Measurements from ENCODE around the gene GBF1.
A peak's percentile ranks its signal among the peaks of the same experiment; 100 is the strongest.

DNA sequence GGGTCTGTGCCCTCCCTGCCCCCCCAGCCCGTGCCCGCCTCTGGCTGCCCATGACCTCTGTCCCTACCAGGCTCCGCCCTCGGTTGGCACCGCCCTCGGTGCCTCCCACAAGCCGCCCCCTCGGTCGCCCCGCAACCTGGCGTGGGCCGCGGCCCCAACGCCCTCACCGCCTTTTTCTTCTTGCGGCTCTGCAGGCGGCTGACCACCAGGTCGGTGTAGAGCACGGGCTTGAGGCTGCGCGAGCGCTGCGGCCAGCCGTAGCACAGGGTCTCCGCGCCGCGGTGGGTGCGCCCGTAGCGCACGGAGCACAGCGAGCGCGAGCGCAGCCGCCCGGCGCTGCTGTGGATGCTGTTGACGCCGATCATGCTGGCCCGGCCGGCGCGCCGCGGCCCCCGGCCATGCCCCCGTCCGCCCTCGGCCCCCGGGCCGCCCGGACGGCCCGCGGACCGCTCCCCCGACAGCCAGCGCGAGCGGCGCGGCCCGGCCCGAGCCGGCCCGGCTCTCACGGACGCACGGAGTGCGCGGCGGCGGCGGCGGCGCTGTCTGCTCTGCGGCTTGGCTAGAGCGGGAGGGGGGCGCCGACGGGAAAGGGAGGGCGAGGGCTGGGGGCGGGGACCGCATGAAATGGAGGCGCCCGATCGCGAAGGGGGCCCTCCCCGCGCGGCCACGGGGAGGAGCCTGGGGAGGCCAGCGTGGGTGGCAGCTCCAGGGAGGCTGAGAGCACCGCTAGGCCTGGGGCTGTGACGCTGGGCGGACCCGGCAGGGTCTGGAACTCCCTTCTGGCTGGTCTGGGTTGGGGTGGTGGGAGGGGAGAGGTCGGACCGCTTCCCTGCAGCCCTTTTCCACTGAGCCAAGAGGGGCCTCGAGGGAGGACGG is 163.6 kb downstream of the GBF1 start:
- peak in 1 of 3 donors; percentile 19 for TF ChIP-seq POLR2AphosphoS5 (IDR thresholded peaks at IDR 0.05)
- TF ChIP-seq, protein P1, sequence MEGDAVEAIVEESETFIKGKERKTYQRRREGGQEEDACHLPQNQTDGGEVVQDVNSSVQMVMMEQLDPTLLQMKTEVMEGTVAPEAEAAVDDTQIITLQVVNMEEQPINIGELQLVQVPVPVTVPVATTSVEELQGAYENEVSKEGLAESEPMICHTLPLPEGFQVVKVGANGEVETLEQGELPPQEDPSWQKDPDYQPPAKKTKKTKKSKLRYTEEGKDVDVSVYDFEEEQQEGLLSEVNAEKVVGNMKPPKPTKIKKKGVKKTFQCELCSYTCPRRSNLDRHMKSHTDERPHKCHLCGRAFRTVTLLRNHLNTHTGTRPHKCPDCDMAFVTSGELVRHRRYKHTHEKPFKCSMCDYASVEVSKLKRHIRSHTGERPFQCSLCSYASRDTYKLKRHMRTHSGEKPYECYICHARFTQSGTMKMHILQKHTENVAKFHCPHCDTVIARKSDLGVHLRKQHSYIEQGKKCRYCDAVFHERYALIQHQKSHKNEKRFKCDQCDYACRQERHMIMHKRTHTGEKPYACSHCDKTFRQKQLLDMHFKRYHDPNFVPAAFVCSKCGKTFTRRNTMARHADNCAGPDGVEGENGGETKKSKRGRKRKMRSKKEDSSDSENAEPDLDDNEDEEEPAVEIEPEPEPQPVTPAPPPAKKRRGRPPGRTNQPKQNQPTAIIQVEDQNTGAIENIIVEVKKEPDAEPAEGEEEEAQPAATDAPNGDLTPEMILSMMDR (IDR thresholded peaks at IDR 0.05 in 8 of 11, conservative IDR thresholded peaks at IDR 0.05 in 3 of 11): no peak

Measured in spleen (tissue), 7 donors.